ENCODE results near the gene ZSWIM2. TPM values are rescaled to one million over a fixed set of nuclear protein-coding genes. Genes with fewer than 3 reads are reported as not detected.
"Not testable (repeated sequence)": the region's sequence is repeated elsewhere in the genome, so short reads cannot be mapped to it uniquely, and the experiment has no call there.

ZSWIM2 gene
- not detected in 2 replicates for total RNA-seq (2014; rRNA removed; shearing (Covaris generic))

- no peak for DNase-seq (ENCODE audit: low spot score)
Observed at GRCh38 chr2:186848873-186849578, at the start of gene ZSWIM2. Gene ZSWIM2, minus strand, starts transcription at chr2:186849170. Its CDS starts 40 bp downstream, at chr2:186849130.

- DNase-seq (ENCODE audit: low spot score) = not testable (repeated sequence)
Observed at GRCh38 chr2:186896220-186896619, 47.2 kb upstream of the ZSWIM2 start.

GRCh38 chr2:186895451-186895850 is 46.5 kb upstream of the ZSWIM2 start:
- DNase-seq (ENCODE audit: low spot score) = no peak

GRCh38 chr2:186894478-186894877 is 45.5 kb upstream of the ZSWIM2 start:
- DNase-seq (ENCODE audit: low spot score) = no peak

- no peak for DNase-seq (ENCODE audit: low spot score)
Observed at GRCh38 chr2:186892821-186893220, 43.9 kb upstream of the ZSWIM2 start.

GRCh38 chr2:186891185-186891621 is 42.2 kb upstream of the ZSWIM2 start:
- DNase-seq (ENCODE audit: low spot score) = no peak

- DNase-seq (ENCODE audit: low spot score) = no peak
Observed at GRCh38 chr2:186889101-186889879, 40.3 kb upstream of the ZSWIM2 start.

GRCh38 chr2:186887107-186888090 is 38.4 kb upstream of the ZSWIM2 start:
- no peak for DNase-seq (ENCODE audit: low spot score)

- no peak for DNase-seq (ENCODE audit: low spot score)
Observed at GRCh38 chr2:186884587-186884986, 35.6 kb upstream of the ZSWIM2 start.

- no peak for DNase-seq (ENCODE audit: low spot score)
Observed at GRCh38 chr2:186883666-186884065, 34.7 kb upstream of the ZSWIM2 start.

- DNase-seq (ENCODE audit: low spot score) = no peak
Observed at GRCh38 chr2:186882511-186883071, 33.6 kb upstream of the ZSWIM2 start.

- no peak for DNase-seq (ENCODE audit: low spot score)
Observed at GRCh38 chr2:186881660-186882059, 32.7 kb upstream of the ZSWIM2 start.

GRCh38 chr2:186879312-186879711 is 30.3 kb upstream of the ZSWIM2 start:
- no peak for DNase-seq (ENCODE audit: low spot score)

GRCh38 chr2:186874713-186875112 is 25.7 kb upstream of the ZSWIM2 start:
- no peak for DNase-seq (ENCODE audit: low spot score)

- DNase-seq (ENCODE audit: low spot score) = no peak
Observed at GRCh38 chr2:186871881-186872280, 22.9 kb upstream of the ZSWIM2 start.

- DNase-seq (ENCODE audit: low spot score) = no peak
Observed at GRCh38 chr2:186868344-186868743, 19.4 kb upstream of the ZSWIM2 start.

GRCh38 chr2:186862869-186863709 is 14.1 kb upstream of the ZSWIM2 start:
- peak; percentile 61 for DNase-seq (ENCODE audit: low spot score)

- no peak for DNase-seq (ENCODE audit: low spot score)
Observed at GRCh38 chr2:186855216-186855615, 6.2 kb upstream of the ZSWIM2 start.

GRCh38 chr2:186853951-186854350 is 5.0 kb upstream of the ZSWIM2 start:
- DNase-seq (ENCODE audit: low spot score) = no peak

GRCh38 chr2:186852508-186852907 is 3.5 kb upstream of the ZSWIM2 start:
- no peak for DNase-seq (ENCODE audit: low spot score)

Measured in HT-29 (cell line).